Measurements from ENCODE around the gene LAMA5. TPM values are rescaled to one million over a fixed set of nuclear protein-coding genes. Genes with fewer than 3 reads are reported as not detected.

Gene LAMA5
- total and polyA plus RNA-seq, 5 donors from 2014 or later, result 0.30 to 0.91 TPM; not detected in 3

DNA sequence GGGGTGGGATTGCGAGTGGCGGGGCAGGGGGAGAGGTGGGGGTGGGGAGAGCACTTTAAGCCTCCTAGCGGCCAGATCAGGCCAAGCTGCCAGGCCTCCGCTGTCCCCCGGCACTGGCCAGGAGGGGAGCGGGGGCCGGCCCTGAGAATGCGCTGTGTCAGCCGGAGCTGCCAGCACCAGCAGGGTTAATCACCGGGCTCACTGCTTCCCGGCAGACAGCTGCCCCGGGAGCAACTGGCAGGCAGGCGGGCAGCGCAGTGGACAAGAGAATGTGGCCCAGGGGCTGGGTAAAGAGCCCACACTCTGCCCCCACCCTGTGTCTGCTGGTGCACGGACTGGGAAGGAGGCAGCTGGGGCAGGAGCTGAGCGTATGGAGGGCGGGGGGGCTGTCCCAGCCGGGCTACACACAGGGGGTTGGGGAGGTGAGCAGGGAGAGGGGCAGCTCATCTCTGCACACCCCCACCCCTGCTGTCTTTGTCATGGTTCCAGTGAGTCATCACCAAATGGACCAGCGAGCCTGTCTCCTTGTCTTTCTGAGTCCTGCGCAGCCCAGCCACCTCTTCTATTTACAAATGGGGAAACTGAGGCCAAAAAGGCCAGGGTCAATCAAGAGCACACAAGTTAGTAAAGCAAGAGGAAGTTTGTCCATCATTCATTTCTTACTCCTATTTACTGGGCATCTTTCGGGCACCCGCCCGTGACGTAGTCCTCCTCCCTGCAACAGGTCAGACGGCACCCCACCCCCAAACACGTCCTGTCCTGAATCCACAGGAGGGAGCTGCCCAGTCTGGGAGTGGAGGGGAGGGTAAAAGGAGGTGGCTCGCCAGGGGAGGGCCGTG, 2.1 kb upstream of the LAMA5 start:
- Mint-ChIP-seq H3K27ac (no peak overlapping the region), H3K27me3 (peaks cover 30% of the 10 kb centered on the region), H3K36me3 (no peaks in the 10 kb centered on the region), H3K4me3 (peak overlapping the region in 2 of 4 donors; percentile 21 to 53), H3K4me1 (peaks cover 0 to 7% (median 0%) of the 10 kb centered on the region in 4 donors), H3K9me3 (no peaks in the 10 kb centered on the region)
- DNase-seq, result no peak
- Histone ChIP-seq H3K4me1 (ENCODE audit: control insufficient read depth, insufficient read depth, low read length, poor library complexity, severe bottlenecking) (peaks cover 25% of the 10 kb centered on the region), H3K4me3 (ENCODE audit: low read depth, low read length) (no peak overlapping the region), H3K27ac (ENCODE audit: insufficient read depth, low read length, poor library complexity, severe bottlenecking) (no peak overlapping the region), H3K36me3 (ENCODE audit: control insufficient read depth, insufficient read depth, low read length) (no peaks in the 10 kb centered on the region), H3K27me3 (ENCODE audit: control insufficient read depth, insufficient read depth, low read length) (no peaks in the 10 kb centered on the region), H3K9me3 (ENCODE audit: control insufficient read depth in 2 of 2, low read length in 2 of 2) (no peaks in the 10 kb centered on the region)
- no peak for ATAC-seq (ENCODE audit: low read depth in 2 of 2)

DNA sequence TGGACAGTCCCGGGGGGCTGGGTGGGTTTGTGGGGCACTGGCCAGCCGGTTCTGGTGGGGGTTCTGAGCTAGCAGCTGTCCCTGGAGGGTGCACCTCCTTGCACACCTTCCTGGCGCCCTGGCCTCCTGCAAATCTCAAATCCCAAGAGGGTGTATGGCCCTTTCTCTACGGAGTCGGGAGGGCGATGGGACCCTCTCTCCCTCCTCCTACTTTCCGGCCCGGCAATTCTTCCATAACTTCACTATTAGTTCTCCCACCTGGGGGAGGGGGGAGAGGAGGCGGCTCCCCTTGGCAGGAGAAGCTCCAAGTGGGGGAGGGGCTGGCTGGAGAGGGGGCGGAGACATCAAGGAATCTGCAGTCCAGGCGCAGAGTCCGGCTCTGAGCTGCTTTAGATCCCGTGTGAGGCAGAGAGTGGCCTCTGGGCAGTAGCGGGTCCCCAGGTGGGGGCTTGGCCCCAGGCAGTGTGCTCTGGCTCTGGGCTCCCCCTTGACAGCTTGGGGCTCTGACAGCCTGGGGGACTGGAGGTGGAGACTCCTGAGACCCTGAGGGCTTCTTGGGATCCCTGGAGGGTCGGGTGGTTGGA, 1.4 kb upstream of the LAMA5 start:
- Mint-ChIP-seq H3K36me3 (no peaks in the 10 kb centered on the region), H3K4me1 (peaks cover 0 to 7% (median 0%) of the 10 kb centered on the region in 4 donors), H3K27ac (no peak overlapping the region), H3K27me3 (peaks cover 35% of the 10 kb centered on the region), H3K9me3 (no peaks in the 10 kb centered on the region), H3K4me3 (peak overlapping the region in 3 of 4 donors; percentile 15 to 69 (median 16))
- Histone ChIP-seq H3K4me3 (ENCODE audit: low read depth, low read length) (no peak overlapping the region), H3K27me3 (ENCODE audit: control insufficient read depth, insufficient read depth, low read length) (no peaks in the 10 kb centered on the region), H3K36me3 (ENCODE audit: control insufficient read depth, insufficient read depth, low read length) (no peaks in the 10 kb centered on the region), H3K4me1 (ENCODE audit: control insufficient read depth, insufficient read depth, low read length, poor library complexity, severe bottlenecking) (peaks cover 25% of the 10 kb centered on the region), H3K9me3 (ENCODE audit: control insufficient read depth in 2 of 2, low read length in 2 of 2) (no peaks in the 10 kb centered on the region), H3K27ac (ENCODE audit: insufficient read depth, low read length, poor library complexity, severe bottlenecking) (peak overlapping the region; percentile 5)
- ATAC-seq (ENCODE audit: low read depth in 2 of 2) (no peak), DNase-seq (no peak)

DNA sequence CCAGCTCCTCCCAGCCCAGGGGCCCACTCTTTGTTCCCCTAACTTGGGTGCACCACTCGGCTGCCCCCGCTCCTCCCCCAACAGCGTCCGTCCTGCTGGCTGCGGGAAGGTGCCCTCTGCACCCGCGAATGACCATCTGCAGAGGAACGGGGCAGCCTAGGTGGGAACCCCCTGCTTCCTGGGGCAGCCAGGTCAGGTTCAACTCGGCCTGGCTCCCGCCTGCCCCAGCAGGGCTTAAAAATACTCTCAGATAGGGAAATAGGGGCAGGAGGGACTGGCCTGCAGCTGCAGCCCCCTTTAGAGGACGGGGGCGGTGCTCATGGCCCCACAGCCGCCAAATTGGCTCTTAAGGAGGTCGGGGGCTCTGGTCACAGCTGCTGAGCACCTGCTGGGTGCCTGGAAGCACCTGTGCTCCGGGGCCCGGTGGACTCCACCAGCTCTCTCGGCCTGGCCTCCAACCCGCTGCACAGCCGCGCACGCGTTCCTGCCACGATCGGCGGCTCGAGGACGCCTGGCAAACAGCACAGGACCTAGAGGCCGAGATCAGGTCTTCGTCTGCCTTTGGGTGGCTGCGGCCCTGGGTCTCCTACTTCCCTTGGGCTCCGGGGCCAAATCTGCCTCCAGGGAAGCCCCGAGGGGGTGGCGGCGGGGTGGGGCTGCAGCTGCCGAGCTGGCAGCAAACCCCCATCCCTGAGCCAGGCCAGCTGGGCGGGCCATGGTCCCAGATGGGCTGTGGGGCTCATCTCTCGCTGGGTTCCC, 700 bp upstream of the LAMA5 start:
- no peak overlapping the region for H3K27ac Mint-ChIP-seq
- Histone ChIP-seq H3K9me3 (ENCODE audit: control insufficient read depth in 2 of 2, low read length in 2 of 2) (no peaks in the 10 kb centered on the region), H3K36me3 (ENCODE audit: control insufficient read depth, insufficient read depth, low read length) (no peaks in the 10 kb centered on the region), H3K27me3 (ENCODE audit: control insufficient read depth, insufficient read depth, low read length) (no peaks in the 10 kb centered on the region), H3K4me3 (ENCODE audit: low read depth, low read length) (no peak overlapping the region), H3K4me1 (ENCODE audit: control insufficient read depth, insufficient read depth, low read length, poor library complexity, severe bottlenecking) (peaks cover 25% of the 10 kb centered on the region), H3K27ac (ENCODE audit: insufficient read depth, low read length, poor library complexity, severe bottlenecking) (no peak overlapping the region)
- ATAC-seq (ENCODE audit: low read depth in 2 of 2) (no peak), DNase-seq (peak in 1 of 3 donors; percentile 18)
- peak overlapping the region in 3 of 4 donors; percentile 56 to 71 (median 70) for H3K4me3 Mint-ChIP-seq
- H3K36me3 Mint-ChIP-seq, result no peaks in the 10 kb centered on the region
- H3K9me3 Mint-ChIP-seq, result no peaks in the 10 kb centered on the region
- H3K27me3 Mint-ChIP-seq, result peaks cover 34% of the 10 kb centered on the region
- H3K4me1 Mint-ChIP-seq, result peaks cover 0 to 7% (median 0%) of the 10 kb centered on the region in 4 donors

DNA sequence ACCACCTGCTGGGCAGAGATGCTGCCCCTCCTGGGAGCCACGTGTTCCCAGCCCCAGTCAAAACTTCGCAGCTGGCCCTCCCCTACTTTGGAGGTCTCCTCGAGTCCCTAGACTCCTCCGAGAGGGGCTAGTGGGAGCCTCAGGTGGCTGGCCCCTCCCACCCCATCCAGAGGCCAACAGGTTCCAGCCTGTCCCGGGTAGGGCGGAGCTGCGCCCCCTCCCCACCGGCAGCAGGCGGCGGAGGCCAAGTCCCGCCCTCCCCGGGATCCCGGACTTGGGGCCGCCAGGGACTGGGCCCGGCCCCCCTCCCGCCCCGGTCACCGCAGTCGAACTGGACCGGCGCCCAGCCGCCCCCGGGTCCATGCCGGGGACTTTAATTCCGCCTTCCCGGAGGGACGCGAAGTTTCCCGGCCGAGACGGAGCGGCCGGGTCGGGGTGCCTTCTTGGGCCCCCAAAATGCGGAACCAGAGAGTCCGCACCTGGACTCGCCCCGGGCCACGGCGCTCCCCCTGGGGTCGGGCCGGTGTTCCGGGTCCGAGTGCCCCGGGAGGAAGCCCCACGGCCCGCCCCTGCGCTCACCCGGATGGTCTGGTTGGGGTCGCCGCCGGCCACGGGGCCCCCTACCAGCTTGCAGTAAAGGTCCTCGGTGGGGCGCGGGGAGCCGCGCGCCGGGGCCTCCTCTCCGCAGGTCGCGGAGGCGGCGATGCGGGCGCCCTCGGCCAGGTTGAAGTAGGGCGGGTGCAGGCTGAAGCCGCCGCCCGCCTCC, 559 bp downstream of the LAMA5 start:
- no peaks in the 10 kb centered on the region for H3K36me3 ChIP-seq (ENCODE audit: control insufficient read depth, insufficient read depth, low read length)
- no peaks in the 10 kb centered on the region for H3K9me3 Mint-ChIP-seq
- H3K27me3 Mint-ChIP-seq, result peaks cover 37% of the 10 kb centered on the region
- H3K36me3 Mint-ChIP-seq, result no peaks in the 10 kb centered on the region
- no peaks in the 10 kb centered on the region for H3K27me3 ChIP-seq (ENCODE audit: control insufficient read depth, insufficient read depth, low read length)
- H3K4me3 Mint-ChIP-seq, result peak overlapping the region in 1 of 4 donors; percentile 21
- peaks cover 0 to 7% (median 0%) of the 10 kb centered on the region in 4 donors for H3K4me1 Mint-ChIP-seq
- peaks cover 25% of the 10 kb centered on the region for H3K4me1 ChIP-seq (ENCODE audit: control insufficient read depth, insufficient read depth, low read length, poor library complexity, severe bottlenecking)
- no peak for ATAC-seq (ENCODE audit: low read depth in 2 of 2)
- H3K4me3 ChIP-seq (ENCODE audit: low read depth, low read length), result no peak overlapping the region
- no peak overlapping the region for H3K27ac Mint-ChIP-seq
- H3K27ac ChIP-seq (ENCODE audit: insufficient read depth, low read length, poor library complexity, severe bottlenecking), result no peak overlapping the region
- H3K9me3 ChIP-seq (ENCODE audit: control insufficient read depth in 2 of 2, low read length in 2 of 2), result no peaks in the 10 kb centered on the region
- DNase-seq, result no peak

DNA sequence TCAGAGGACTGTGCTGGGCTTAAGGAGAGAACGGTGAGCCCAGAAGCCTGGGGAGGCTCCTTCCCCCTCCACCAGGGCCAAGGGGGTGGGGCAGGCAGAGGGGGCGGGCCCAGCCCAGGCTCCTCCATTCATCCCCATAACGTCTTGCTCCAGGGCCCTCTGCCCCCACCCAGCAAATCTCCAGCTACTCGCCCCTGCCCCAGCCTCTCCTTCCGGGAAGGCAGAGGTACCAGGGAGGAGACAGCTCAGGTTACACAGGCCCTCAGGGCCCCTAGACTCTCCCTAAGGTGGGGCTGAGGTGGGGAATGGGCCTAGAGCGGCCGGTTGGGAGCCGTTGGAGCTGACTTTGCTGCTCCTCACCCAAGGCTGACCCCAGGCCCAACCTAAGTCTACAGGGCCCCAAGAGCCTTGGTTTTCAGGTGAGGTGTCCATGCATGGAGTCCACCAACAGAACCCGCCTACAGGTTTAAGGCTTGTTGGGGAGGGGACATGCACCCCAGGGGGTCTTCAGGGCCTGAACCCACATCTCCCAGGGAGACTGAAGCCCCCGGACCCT, 1.2 kb downstream of the LAMA5 start:
- H3K4me1 Mint-ChIP-seq, result peaks cover 0 to 7% (median 0%) of the 10 kb centered on the region in 4 donors
- no peaks in the 10 kb centered on the region for H3K36me3 Mint-ChIP-seq
- no peaks in the 10 kb centered on the region for H3K9me3 Mint-ChIP-seq
- Histone ChIP-seq H3K9me3 (ENCODE audit: control insufficient read depth in 2 of 2, low read length in 2 of 2) (no peaks in the 10 kb centered on the region), H3K4me3 (ENCODE audit: low read depth, low read length) (no peak overlapping the region), H3K36me3 (ENCODE audit: control insufficient read depth, insufficient read depth, low read length) (no peaks in the 10 kb centered on the region), H3K4me1 (ENCODE audit: control insufficient read depth, insufficient read depth, low read length, poor library complexity, severe bottlenecking) (peaks cover 25% of the 10 kb centered on the region), H3K27ac (ENCODE audit: insufficient read depth, low read length, poor library complexity, severe bottlenecking) (no peak overlapping the region), H3K27me3 (ENCODE audit: control insufficient read depth, insufficient read depth, low read length) (no peaks in the 10 kb centered on the region)
- H3K4me3 Mint-ChIP-seq, result peak overlapping the region in 1 of 4 donors; percentile 21
- no peak for ATAC-seq (ENCODE audit: low read depth in 2 of 2)
- no peak overlapping the region for H3K27ac Mint-ChIP-seq
- DNase-seq, result no peak
- peaks cover 37% of the 10 kb centered on the region for H3K27me3 Mint-ChIP-seq

- Histone ChIP-seq H3K36me3 (ENCODE audit: control insufficient read depth, insufficient read depth, low read length) (no peaks in the 10 kb centered on the region), H3K27ac (ENCODE audit: insufficient read depth, low read length, poor library complexity, severe bottlenecking) (no peak overlapping the region), H3K4me3 (ENCODE audit: low read depth, low read length) (no peak overlapping the region), H3K9me3 (ENCODE audit: control insufficient read depth in 2 of 2, low read length in 2 of 2) (no peaks in the 10 kb centered on the region), H3K27me3 (ENCODE audit: control insufficient read depth, insufficient read depth, low read length) (no peaks in the 10 kb centered on the region), H3K4me1 (ENCODE audit: control insufficient read depth, insufficient read depth, low read length, poor library complexity, severe bottlenecking) (peaks cover 25% of the 10 kb centered on the region)
- ATAC-seq (ENCODE audit: low read depth in 2 of 2) (no peak), DNase-seq (no peak)
- Mint-ChIP-seq H3K27ac (no peak overlapping the region), H3K4me3 (peak overlapping the region in 2 of 4 donors; percentile 27 to 35), H3K36me3 (no peaks in the 10 kb centered on the region), H3K27me3 (peaks cover 37% of the 10 kb centered on the region), H3K4me1 (peaks cover 0 to 7% (median 0%) of the 10 kb centered on the region in 4 donors), H3K9me3 (no peaks in the 10 kb centered on the region)
Observed at GRCh38 chr20:62364911-62365736, 2.0 kb downstream of the LAMA5 start.

Measured in CD4-positive, CD25-positive, alpha-beta regulatory T cell (primary cell).